Right lobe of liver (tissue), 4 donors: ENCODE measurements around the gene PDGFB.

ENCODE experiments used
- POLR2A ChIP-seq: fragments of 450-650 bp; IDR thresholded peaks from one replicate; pipeline ENCODE4 v1.6.1; 2017; ENCODE audit warnings: antibody characterized with exemption, mild to moderate bottlenecking
- TF ChIP-seq, protein P1 (sequence below), 4 donors: fragments of 200-600 bp in 3 of 4; fragments of 450-650 bp in 1 of 4; IDR thresholded peaks; one replicate each; pipeline versions ENCODE4 v1.5.1 to v1.8.0; 2016 to 2022; ENCODE audit warnings: antibody characterized with exemption in 4 of 4, mild to moderate bottlenecking in 2 of 4
- donor health status: DM: no; HTN: no; CAD: no.
- donor health status: DM: no; HTN: no; CAD: no.
- donor health status: DM: no; HTN: yes; CAD: no.

GRCh38 chr22:39238966-39239505, 5.7 kb downstream of the PDGFB start:
- TF ChIP-seq, protein P1, sequence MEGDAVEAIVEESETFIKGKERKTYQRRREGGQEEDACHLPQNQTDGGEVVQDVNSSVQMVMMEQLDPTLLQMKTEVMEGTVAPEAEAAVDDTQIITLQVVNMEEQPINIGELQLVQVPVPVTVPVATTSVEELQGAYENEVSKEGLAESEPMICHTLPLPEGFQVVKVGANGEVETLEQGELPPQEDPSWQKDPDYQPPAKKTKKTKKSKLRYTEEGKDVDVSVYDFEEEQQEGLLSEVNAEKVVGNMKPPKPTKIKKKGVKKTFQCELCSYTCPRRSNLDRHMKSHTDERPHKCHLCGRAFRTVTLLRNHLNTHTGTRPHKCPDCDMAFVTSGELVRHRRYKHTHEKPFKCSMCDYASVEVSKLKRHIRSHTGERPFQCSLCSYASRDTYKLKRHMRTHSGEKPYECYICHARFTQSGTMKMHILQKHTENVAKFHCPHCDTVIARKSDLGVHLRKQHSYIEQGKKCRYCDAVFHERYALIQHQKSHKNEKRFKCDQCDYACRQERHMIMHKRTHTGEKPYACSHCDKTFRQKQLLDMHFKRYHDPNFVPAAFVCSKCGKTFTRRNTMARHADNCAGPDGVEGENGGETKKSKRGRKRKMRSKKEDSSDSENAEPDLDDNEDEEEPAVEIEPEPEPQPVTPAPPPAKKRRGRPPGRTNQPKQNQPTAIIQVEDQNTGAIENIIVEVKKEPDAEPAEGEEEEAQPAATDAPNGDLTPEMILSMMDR (IDR thresholded peaks at IDR 0.05) = no peak
- no peak for TF ChIP-seq POLR2A
